GM12872 (cell line): ENCODE results near the gene LEMD3.
A peak's percentile ranks its signal among the peaks of the same experiment; 100 is the strongest.

Experiments
- TF ChIP-seq, protein P1 (sequence below): IDR thresholded peaks from 3 replicates; pipeline ENCODE4 v1.5.1; 2011; ENCODE audit warnings: low read depth, mild to moderate bottlenecking, low read length, moderate library complexity; ENCODE audit not compliant: insufficient read depth

The LEMD3 gene

DNA sequence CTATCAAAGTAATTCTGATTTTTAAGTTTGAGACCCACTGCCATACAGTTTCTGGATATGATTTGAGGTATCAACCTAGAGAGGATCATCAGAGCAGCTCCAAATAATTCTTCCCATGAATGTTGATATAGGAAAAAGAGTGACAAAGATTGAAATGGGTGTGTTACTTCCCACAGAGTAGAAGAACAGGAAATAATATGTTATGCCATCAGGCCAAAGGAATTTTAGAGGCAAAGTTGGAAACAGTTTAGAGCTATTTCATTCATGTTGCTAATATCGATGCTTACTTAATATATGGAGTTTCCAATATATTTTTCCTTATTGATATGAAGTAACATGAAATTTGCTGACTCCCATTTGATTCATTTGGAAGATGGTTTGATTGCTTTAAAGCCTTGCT, 100.2 kb downstream of the LEMD3 start:
- TF ChIP-seq, protein P1, sequence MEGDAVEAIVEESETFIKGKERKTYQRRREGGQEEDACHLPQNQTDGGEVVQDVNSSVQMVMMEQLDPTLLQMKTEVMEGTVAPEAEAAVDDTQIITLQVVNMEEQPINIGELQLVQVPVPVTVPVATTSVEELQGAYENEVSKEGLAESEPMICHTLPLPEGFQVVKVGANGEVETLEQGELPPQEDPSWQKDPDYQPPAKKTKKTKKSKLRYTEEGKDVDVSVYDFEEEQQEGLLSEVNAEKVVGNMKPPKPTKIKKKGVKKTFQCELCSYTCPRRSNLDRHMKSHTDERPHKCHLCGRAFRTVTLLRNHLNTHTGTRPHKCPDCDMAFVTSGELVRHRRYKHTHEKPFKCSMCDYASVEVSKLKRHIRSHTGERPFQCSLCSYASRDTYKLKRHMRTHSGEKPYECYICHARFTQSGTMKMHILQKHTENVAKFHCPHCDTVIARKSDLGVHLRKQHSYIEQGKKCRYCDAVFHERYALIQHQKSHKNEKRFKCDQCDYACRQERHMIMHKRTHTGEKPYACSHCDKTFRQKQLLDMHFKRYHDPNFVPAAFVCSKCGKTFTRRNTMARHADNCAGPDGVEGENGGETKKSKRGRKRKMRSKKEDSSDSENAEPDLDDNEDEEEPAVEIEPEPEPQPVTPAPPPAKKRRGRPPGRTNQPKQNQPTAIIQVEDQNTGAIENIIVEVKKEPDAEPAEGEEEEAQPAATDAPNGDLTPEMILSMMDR = no peak

DNA sequence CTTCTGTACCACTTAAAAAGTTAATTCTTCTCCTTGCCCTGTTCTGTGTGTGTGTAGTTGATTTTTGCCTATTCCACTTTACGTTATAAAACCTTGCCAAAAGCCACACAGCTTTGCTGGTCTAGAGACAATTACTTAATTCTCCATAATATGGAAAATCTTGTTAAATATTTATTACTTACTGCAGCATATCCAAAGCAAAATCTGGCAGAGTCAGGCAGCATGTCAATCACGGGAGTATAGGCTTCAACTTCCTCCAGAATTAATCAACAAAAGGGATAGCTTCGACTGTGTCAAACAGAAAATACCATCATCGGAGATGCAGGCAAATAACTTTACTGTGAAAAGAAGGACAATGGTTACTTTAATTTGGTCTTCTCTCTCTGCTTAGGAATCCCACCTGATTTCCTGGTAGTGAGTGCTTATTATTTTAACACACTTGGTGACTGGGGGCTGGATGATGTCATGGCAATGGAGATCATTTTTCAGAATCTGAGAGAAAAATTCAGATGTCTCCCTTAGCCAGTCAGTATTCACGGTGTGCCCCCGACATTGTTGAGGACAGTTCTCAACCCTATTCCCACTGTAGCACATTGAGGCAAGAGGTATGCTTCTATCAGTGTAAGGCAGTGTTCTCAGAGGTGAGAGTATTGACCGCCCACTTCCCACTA, 105.4 kb downstream of the LEMD3 start:
- TF ChIP-seq, protein P1 = no peak

DNA sequence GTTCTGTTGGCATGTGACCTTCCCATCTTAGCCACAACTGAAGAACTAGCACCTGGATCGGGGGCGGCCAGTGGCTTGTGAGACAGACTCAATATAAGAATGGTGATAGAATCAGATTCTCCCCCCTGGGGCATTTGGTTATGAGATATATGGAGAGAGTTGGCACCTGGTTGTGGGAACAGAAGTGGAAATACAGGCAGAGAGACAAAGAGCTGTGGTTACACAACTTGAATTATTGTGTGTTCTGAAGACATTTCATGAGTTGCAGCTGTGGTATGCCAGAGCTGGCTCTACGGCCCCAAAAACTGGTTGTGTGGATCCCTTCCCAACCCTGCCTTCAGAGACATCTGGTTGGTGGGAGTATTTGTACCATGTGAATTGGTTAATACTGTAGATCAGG, 106.2 kb downstream of the LEMD3 start:
- TF ChIP-seq, protein P1 = no peak

DNA sequence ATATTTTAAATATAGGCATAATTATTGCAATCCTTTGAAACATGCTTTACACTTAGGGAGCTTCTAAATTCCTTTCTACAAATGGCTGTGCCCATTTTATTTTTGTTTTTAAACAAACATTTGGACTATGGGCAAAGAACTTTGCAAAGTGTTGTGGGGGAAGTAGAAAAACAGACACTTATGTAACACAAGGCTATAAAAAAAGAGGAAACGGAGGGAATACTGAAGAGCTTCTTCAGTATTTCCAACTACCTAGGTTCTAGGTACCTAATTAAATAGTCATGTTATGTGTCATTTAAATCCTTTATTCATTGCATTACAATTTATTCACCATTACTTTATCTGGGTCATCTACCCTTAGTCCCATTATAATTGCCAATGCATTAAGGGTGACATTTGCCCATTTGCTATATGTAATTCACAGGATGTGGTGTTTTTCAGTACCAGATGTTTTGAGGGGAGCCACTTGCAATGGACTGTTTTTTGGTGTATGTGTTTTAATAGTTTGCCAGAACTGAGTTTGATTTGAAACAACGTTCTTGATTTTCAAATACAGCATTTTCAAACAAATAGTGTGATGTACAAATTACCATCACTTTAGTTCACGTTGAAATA, 107.6 kb downstream of the LEMD3 start:
- TF ChIP-seq, protein P1 = no peak

DNA sequence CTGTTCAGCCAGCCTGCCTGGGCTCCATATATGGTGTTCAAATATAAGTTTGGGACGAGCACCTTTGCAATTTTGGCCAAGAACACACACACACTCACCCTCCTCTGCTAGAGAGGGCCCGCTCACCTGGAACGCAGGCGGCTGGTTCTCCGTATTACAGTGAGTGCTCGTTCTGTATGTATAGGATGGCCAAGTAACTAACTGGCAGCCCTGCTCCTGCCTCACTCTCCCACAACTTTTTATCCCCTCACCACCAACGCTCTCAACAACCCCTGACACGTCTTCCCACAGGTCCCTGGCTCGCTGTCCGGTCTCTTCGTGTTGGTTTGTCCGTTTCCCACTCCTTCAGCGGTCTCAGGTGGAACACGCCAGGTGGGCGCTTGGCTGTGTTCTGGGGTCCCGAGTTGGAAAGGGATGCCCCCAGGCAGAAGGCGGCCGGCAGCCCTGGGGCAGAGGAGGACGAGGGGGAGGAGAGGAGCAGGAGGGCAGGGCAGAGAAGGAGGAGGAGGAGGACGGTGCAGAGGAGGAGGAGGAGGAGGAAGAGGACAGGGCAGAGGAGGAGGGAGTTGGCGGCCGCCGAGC, 108.7 kb downstream of the LEMD3 start:
- TF ChIP-seq, protein P1 = no peak

DNA sequence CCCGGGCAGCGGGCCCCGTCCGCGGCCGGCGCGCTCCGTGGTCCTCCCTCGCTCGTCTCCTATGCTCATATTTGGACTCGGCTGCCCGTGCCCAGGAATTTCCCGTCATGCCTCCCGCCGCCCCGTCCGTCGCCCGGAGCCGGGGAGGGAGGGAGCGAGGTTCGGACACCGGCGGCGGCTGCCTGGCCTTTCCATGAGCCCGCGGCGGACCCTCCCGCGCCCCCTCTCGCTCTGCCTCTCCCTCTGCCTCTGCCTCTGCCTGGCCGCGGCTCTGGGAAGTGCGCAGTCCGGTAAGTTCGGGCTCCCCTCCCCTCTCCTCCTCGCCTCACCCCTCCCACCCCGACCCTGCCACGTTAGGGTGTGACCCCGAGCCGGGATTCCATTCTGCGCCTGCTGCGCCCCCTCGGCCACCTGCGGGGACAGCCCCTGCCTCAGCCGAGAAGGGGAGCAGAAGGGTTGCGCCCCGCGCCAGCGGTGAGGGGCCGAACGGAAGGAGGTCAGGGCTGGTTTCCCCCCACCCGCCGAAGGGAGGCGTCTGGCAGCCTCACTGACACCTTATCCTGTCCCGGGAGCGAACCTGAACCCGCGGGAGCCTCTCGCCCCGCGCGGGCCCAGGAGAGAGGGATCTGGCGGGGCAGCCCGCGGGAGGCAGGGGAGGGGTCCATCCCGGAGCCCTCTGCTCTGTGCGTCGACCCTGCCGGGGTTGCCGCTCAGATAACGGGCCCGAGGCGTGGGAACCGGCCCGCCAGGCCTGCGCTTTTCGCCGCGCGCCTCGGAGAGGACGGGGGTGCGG, 109.4 kb downstream of the LEMD3 start, which contains the start of gene MSRB3:
MSRB3 (plus strand) TSS at position 108 of the 793 bp plus-strand sequence. CDS start 29,897 bp downstream, outside the sequence.
- TF ChIP-seq, protein P1 = peak; percentile 18; the same call in 1 of the 3 replicates
